MM.1S (cell line): ENCODE results near the gene IL7R.

Source experiments
- DNase-seq: peaks from one replicate; pipeline ENCODE4 v3.0.0-alpha.2; 2015
- H2AFZ ChIP-seq: fragments of 300-600 bp; sonication (generic); 2 replicates; pipeline ENCODE4 v1.6.0; 2016; ENCODE audit warnings: antibody characterized with exemption, low read length
- H3F3A ChIP-seq: fragments of 300-600 bp; sonication (generic); 2 replicates; pipeline ENCODE4 v1.6.1; 2016; ENCODE audit warnings: mild to moderate bottlenecking, antibody characterized with exemption, low read length, moderate library complexity, mixed read lengths; ENCODE audit not compliant: insufficient read depth
- H3K27ac ChIP-seq: fragments of 300-600 bp; sonication (generic); 2 replicates; pipeline ENCODE4 v1.5.1; 2016; ENCODE audit warnings: mild to moderate bottlenecking, low read length
- H3K27me3 ChIP-seq: fragments of 300-600 bp; sonication (generic); replicated peaks from 2 replicates; pipeline ENCODE4 v1.6.0; 2016; ENCODE audit warnings: low read length; ENCODE audit not compliant: insufficient read depth
- H3K36me3 ChIP-seq: fragments of 300-600 bp; sonication (generic); replicated peaks from 2 replicates; pipeline ENCODE4 v1.6.1; 2016; ENCODE audit warnings: mild to moderate bottlenecking, low read length, mixed read lengths; ENCODE audit not compliant: insufficient read depth
- H3K4me1 ChIP-seq: fragments of 300-600 bp; sonication (generic); 2 replicates; pipeline ENCODE4 v1.6.1; 2016; ENCODE audit warnings: low read length, mixed read lengths
- H3K4me2 ChIP-seq: fragments of 300-600 bp; sonication (generic); 2 replicates; pipeline ENCODE4 v1.6.0; 2016; ENCODE audit warnings: low read depth, low read length
- H3K4me3 ChIP-seq: fragments of 300-600 bp; sonication (generic); 2 replicates; pipeline ENCODE4 v1.5.1; 2016; ENCODE audit warnings: low read length, mixed read lengths
- H3K79me2 ChIP-seq: fragments of 300-600 bp; sonication (generic); 2 replicates; pipeline ENCODE4 v1.6.1; 2016; ENCODE audit warnings: mixed run types, low read length, mixed read lengths
- H3K9ac ChIP-seq: fragments of 300-600 bp; sonication (generic); 2 replicates; pipeline ENCODE4 v1.6.1; 2016; ENCODE audit warnings: low read length, mixed read lengths
- H3K9me2 ChIP-seq: fragments of 300-600 bp; sonication (generic); replicated peaks from 2 replicates; pipeline ENCODE4 v1.6.1; 2016; ENCODE audit warnings: mild to moderate bottlenecking, low read length, mixed read lengths; ENCODE audit not compliant: insufficient read depth
- H3K9me3 ChIP-seq: fragments of 300-600 bp; sonication (generic); replicated peaks from 2 replicates; pipeline ENCODE4 v1.6.1; 2016; ENCODE audit warnings: mild to moderate bottlenecking, low read length, mixed read lengths; ENCODE audit not compliant: insufficient read depth
- H4K20me1 ChIP-seq: fragments of 300-600 bp; sonication (generic); 2 replicates; pipeline ENCODE4 v1.6.1; 2016; ENCODE audit warnings: mild to moderate bottlenecking, low read length, moderate library complexity, mixed read lengths; ENCODE audit not compliant: insufficient read depth
- CTCF ChIP-seq: fragments of 300-600 bp; sonication (generic); IDR thresholded peaks from 2 replicates; pipeline ENCODE4 v1.5.1; 2016; ENCODE audit warnings: antibody characterized with exemption, low read length, mixed read lengths
- EZH2 ChIP-seq: fragments of 300-600 bp; sonication (generic); optimal IDR thresholded peaks from 2 replicates; pipeline ENCODE3; 2017; ENCODE audit warnings: low read depth, mild to moderate bottlenecking, antibody characterized with exemption, low read length, mixed read lengths
- EZH2phosphoT487 ChIP-seq: fragments of 300-600 bp; sonication (generic); IDR thresholded peaks from 2 replicates; pipeline ENCODE4 v1.6.1; 2018; ENCODE audit warnings: antibody characterized with exemption, low read length

Gene IL7R

GRCh38 chr5:35884191-35884769 is 27.6 kb downstream of the IL7R start:
- no peaks in the 10 kb centered on the region for H3K27me3 ChIP-seq
- peak; percentile 51 for DNase-seq
- TF ChIP-seq CTCF (no peak), EZH2phosphoT487 (no peak)
- H3K27ac ChIP-seq = no peak overlapping the region
- no peaks in the 10 kb centered on the region for H3K79me2 ChIP-seq
- H2AFZ ChIP-seq = no peak overlapping the region
- H3K9me2 ChIP-seq = no peaks in the 10 kb centered on the region
- H4K20me1 ChIP-seq = no peaks in the 10 kb centered on the region
- no peak overlapping the region for H3K4me3 ChIP-seq
- no peak overlapping the region for H3K9ac ChIP-seq
- no peaks in the 10 kb centered on the region for H3K9me3 ChIP-seq
- H3K4me2 ChIP-seq = no peak overlapping the region
- H3F3A ChIP-seq = no peaks in the 10 kb centered on the region
- no peaks in the 10 kb centered on the region for H3K36me3 ChIP-seq
- no peaks in the 10 kb centered on the region for H3K4me1 ChIP-seq

GRCh38 chr5:35884773-35885172 is 28.1 kb downstream of the IL7R start:
- Histone ChIP-seq H3K27me3 (no peaks in the 10 kb centered on the region), H4K20me1 (no peaks in the 10 kb centered on the region), H3K36me3 (no peaks in the 10 kb centered on the region), H3K79me2 (no peaks in the 10 kb centered on the region), H3K4me2 (no peak overlapping the region), H3F3A (no peaks in the 10 kb centered on the region), H3K27ac (no peak overlapping the region), H3K4me3 (no peak overlapping the region), H3K9me2 (no peaks in the 10 kb centered on the region), H3K9ac (no peak overlapping the region), H3K4me1 (no peaks in the 10 kb centered on the region), H2AFZ (no peak overlapping the region), H3K9me3 (no peaks in the 10 kb centered on the region)
- DNase-seq = no peak
- no peak for TF ChIP-seq EZH2
- no peak for TF ChIP-seq CTCF
- TF ChIP-seq EZH2phosphoT487 = no peak

GRCh38 chr5:35886381-35886780 is 29.7 kb downstream of the IL7R start:
- Histone ChIP-seq H2AFZ (no peak overlapping the region), H3K4me3 (no peak overlapping the region), H3K79me2 (no peaks in the 10 kb centered on the region), H3K9me2 (no peaks in the 10 kb centered on the region), H3K9me3 (no peaks in the 10 kb centered on the region), H4K20me1 (no peaks in the 10 kb centered on the region), H3K4me2 (no peak overlapping the region), H3K4me1 (no peaks in the 10 kb centered on the region), H3K27ac (no peak overlapping the region), H3K9ac (no peak overlapping the region), H3K36me3 (no peaks in the 10 kb centered on the region), H3K27me3 (no peaks in the 10 kb centered on the region), H3F3A (no peaks in the 10 kb centered on the region)
- TF ChIP-seq EZH2phosphoT487 = no peak
- no peak for TF ChIP-seq EZH2
- no peak for TF ChIP-seq CTCF
- DNase-seq = no peak
